ENCODE measurements around the gene MILR1.

The MILR1 gene

DNA sequence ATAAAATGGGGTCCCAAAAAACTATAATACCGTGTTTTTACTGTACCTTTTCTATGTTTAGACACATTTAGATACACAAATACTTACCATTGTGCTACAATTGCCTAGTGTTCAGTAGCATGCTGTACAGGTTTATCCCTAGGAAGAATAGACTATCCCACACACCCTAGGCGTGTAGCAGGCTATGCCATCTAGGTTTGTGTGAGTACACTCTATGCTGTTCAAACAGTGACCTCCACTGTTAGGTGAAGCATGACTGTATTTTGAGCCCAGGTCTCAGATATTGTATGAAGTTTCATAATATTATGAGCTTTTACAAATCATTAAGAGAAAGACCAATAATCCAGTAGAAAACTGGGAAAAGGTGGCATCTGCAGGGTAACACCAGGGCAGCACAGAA is 23.6 kb downstream of the MILR1 start:
- TF ChIP-seq, protein P1, sequence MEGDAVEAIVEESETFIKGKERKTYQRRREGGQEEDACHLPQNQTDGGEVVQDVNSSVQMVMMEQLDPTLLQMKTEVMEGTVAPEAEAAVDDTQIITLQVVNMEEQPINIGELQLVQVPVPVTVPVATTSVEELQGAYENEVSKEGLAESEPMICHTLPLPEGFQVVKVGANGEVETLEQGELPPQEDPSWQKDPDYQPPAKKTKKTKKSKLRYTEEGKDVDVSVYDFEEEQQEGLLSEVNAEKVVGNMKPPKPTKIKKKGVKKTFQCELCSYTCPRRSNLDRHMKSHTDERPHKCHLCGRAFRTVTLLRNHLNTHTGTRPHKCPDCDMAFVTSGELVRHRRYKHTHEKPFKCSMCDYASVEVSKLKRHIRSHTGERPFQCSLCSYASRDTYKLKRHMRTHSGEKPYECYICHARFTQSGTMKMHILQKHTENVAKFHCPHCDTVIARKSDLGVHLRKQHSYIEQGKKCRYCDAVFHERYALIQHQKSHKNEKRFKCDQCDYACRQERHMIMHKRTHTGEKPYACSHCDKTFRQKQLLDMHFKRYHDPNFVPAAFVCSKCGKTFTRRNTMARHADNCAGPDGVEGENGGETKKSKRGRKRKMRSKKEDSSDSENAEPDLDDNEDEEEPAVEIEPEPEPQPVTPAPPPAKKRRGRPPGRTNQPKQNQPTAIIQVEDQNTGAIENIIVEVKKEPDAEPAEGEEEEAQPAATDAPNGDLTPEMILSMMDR (IDR thresholded peaks at IDR 0.05) = no peak
- no peak for TF ChIP-seq ZFX (IDR thresholded peaks at IDR 0.05; ENCODE audit: borderline replicate concordance)
- H3K27ac ChIP-seq = no peak overlapping the region

DNA sequence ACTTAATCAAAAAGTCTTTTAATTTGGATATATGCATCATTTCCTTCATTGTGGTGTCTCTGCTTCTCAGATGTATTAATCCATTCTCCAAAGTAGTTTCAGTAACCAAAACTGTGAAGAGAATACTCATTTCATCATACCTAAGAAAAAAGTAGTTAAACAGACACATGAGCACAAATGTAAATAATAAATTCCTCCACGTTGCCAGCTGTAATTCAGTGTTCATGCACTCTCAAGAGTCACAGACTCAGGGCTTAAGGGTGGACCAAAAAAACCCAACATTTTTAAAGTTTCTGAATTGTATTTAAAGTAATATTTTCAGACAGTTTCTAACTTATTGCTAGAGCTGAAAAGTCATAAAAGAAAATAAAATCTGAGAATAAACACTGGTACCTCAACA is 28.9 kb downstream of the MILR1 start:
- TF ChIP-seq, protein P1 (IDR thresholded peaks at IDR 0.05) = no peak
- no peak for TF ChIP-seq ZFX (IDR thresholded peaks at IDR 0.05; ENCODE audit: borderline replicate concordance)

DNA sequence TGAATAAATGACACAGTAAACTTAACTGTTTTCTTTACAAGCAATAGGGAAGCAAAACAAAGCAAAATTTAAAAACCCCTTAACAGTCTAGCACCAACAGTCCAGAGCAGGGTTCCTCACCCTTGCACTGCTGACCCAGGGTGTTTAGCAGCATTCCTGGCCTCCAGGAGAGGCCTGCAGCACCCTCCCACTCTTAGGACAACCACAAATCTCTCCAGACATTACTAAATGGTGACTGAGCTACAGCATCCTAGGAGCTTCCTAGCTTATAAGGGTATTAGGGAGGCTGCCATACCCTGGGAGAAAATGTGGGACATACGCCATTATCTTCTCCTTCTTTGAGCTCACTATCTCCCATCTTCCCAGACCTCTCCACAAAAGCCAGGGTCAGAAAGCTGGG is 32.0 kb downstream of the MILR1 start:
- TF ChIP-seq, protein P1 (IDR thresholded peaks at IDR 0.05) = no peak
- no peak overlapping the region for H3K27ac ChIP-seq

More for the DNA sequence above, 28.9 kb downstream of the MILR1 start:
- H3K27ac ChIP-seq = no peak overlapping the region

DNA sequence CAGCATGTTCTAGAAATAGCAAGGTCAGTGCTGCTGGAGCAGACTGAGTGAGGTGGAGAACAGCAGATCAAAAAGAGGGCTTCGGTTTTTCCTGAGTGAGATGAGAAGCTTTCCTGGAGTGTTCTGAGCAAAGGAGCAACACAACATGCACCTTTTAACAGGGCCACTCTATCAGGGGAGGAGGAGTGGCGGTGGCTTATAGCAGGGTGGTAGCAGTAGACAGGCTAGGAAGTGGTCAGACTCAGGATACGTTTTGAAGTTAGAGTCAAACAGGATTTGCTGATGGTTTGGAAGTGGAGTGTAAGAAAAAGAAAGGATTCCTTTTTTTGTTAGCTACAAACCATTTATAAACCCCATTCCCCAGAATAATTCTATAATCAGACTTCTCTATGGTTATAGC is 35.5 kb downstream of the MILR1 start:
- no peak for TF ChIP-seq ZFX (IDR thresholded peaks at IDR 0.05; ENCODE audit: borderline replicate concordance)
- TF ChIP-seq, protein P1 (IDR thresholded peaks at IDR 0.05) = no peak
- H3K27ac ChIP-seq = no peak overlapping the region

DNA sequence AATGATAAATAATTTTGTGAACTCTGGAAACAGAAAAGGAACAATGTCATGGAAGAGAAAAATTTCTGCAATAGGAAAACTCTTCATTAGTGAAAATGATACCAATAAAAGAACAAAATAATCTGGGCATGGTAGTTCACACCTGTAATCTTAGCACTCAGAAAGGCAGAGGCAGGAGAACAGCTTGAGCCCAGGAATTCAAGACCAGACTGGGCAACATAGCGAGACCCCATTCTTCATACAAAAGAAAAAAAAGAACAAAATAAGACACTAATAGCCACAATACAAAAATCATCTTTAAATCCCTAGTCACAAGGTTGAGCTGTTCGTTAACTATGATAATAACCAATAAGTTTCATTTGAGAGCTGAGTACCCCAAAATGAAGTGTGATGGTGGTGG is 39.4 kb downstream of the MILR1 start:
- no peak for TF ChIP-seq ZFX (IDR thresholded peaks at IDR 0.05; ENCODE audit: borderline replicate concordance)
- TF ChIP-seq, protein P1 (IDR thresholded peaks at IDR 0.05) = no peak

DNA sequence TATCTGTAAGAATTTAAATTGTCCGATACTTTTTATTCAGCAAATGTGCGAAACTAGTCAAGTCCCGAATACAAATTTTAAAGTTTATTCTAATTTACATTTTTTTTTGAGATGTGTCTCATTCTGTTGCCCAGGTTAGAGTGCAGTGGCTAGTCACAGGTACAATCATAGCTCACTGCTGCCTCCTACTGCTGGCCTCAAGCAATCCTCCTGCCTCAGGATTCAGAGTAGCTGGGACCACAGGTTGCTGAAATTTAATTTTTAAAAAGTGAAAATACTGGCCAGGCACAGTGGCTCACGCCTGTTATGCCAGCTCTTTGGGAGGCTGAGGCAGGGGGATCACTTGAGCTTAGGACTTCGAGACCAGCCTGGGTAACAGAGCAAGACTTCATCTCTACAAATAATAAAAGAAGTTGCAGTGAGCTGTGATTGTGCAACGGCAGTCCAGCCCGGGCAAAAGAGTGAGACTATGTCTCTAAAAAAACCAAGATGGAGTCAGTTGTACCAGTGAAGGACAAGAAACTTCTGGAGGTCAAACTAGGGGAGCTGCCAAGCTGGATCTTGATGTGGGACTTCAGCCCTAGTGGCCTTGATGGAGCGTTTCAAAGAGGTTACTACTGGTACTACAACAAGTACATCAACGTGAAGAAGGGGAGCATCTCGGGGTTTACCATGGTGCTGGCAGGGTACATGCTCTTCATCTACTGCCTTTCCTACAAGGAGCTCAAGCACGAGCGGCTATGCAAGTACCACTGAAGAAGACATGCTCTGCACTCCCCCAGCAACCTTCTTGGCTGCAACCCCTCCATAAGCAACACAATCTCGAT is 42.3 kb downstream of the MILR1 start:
- TF ChIP-seq, protein P1 (IDR thresholded peaks at IDR 0.05) = peak; percentile 77
- no peak for TF ChIP-seq ZFX (IDR thresholded peaks at IDR 0.05; ENCODE audit: borderline replicate concordance)
- H3K27ac ChIP-seq = no peak overlapping the region

More for the DNA sequence above, 39.4 kb downstream of the MILR1 start:
- H3K27ac ChIP-seq = no peak overlapping the region

DNA sequence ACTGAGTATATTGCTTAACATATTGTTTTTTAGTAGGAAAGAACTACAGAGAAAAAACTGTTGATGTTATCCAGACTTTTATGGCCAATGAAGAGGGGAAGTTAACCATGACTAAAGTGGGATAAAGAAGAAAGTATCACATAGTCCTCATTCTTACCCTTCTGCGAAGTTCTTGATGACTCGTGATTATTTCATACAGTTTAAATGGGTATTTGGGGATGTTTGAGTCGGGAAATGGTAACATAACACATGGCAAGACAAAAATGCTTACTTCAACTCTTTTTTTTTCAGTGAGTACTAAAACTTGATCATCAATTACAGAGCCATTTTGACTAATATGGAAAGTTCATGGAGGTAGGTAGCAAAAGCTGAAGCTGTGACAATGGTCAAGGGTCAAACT is 43.1 kb downstream of the MILR1 start:
- TF ChIP-seq, protein P1 (IDR thresholded peaks at IDR 0.05) = no peak
- TF ChIP-seq ZFX (IDR thresholded peaks at IDR 0.05; ENCODE audit: borderline replicate concordance) = no peak
- no peak overlapping the region for H3K27ac ChIP-seq
